NCI-H1417 treated with DMSO at 0.1 percent for 48 hours (cell line): Measurements from ENCODE around the gene BPIFB4.

ENCODE experiments used
- DNase-seq: peaks from one replicate; lab custom pipeline; 2025; lab: John Stamatoyannopoulos, UW

BPIFB4 gene

GRCh38 chr20:33062105-33062824, 17.2 kb upstream of the BPIFB4 start:
- no peak for DNase-seq

DNA sequence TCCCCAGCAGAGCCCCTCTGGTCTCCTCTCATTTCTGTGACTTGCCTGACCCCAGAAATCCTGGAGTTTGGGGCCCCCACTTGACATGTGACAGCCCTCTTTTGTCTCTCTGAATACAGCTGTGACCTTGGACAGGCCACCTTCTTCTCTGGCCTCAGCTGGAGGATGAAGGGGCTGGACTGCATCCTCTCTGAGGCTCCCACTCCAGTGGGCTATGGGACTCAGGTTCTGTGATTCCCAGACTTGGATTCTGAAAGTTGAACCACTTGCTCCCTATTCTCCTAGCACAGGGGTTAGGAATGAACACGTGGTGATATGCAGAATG, 16.7 kb upstream of the BPIFB4 start:
- no peak for DNase-seq

GRCh38 chr20:33063271-33063670, 16.2 kb upstream of the BPIFB4 start:
- DNase-seq, result no peak

- no peak for DNase-seq
These were observed 14.7 kb upstream of the BPIFB4 start for GRCh38 chr20:33064572-33065287.

DNA sequence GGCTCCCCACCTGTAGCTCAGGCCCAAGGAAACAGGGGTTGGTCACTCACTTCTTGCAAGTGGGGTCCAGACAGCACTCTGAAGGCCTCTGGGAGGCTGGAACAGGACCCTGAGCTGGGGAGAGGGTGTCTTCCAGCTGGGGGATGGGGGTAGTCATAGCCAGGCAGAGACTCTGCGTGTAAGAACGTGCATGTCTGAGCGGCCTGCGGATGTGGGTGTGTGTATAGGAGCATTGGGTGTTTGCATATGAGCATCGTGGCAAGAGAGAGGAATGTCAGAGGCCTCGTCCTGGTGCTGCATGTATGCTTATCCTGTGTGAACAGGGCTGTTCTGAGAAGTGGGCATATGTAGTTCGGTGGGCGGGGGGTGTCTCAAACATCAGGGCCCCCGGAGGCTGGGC, 13.7 kb upstream of the BPIFB4 start:
- no peak for DNase-seq

DNA sequence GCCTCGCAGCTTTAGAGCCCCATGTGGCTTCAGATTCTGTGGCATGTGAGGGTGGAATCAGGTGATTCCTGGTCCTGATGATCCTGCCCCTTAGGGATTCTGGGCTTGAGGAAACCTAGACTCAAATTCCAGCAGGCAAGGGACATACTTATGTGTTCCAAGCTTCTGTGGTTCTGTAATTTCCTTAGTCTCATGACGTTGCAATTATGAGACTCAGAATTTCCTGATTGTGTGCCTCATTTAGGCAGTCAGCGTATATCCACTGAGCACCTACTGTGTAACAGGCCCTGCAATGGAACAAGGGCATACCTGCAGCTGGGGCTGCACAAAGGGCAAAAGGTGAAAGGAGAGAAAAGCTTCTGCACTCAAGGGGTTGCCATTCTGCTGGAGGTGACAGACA, 11.6 kb upstream of the BPIFB4 start:
- no peak for DNase-seq

DNA sequence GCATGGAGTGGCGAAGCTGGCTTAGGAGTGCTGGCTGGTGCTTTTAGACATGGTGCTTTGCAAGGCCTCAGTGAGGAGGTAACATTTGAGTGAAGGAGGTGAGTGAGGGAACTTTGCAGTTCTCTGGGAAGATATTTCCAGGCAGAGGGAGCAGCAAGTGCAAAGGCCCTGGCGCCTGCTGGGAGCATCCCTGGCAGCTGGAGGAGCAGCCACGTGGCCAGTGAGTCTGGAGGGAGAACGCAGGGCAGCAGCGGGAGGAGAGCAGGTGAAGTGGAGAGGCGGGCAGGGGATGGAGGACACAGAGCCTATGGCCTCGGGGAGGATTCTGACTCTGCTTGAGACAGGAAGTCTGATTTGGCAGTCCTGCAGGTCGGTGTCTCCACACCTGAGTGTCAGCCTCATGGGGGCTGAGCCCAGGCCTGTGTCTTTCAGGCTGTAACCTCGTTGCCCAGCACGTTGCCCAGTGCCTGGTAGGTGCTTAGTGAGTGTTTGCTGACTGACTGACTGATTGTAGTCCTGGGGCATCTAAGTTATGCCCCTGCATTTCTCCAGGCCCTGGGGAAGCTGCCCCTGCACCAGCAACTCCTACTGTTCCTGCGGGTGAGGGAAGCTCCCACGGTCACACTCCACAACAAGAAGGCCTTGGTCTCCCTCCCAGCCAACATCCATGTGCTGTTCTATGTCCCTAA, 11.0 kb upstream of the BPIFB4 start:
- no peak for DNase-seq

DNA sequence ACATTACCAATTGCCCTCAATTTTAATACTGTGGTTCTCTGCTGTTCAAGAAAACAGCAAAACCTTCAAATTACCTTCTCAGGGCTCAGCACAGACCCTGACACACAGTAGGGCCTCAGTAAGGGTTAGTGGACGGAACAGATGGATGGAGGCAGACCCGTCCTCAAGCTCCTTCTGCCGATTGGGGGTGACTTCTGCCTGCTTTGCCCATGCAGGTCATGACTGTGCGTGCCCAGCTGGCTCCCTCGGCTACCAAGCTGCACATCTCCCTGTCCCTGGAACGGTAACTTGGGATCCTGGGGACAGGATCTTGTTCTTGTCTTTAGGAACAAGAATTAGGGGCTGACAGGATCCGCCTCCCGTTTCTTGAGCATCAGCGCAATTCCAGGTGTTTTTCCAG, 9.8 kb upstream of the BPIFB4 start:
- no peak for DNase-seq

- DNase-seq, result no peak
These were observed 9.1 kb upstream of the BPIFB4 start for GRCh38 chr20:33070111-33071053.

DNA sequence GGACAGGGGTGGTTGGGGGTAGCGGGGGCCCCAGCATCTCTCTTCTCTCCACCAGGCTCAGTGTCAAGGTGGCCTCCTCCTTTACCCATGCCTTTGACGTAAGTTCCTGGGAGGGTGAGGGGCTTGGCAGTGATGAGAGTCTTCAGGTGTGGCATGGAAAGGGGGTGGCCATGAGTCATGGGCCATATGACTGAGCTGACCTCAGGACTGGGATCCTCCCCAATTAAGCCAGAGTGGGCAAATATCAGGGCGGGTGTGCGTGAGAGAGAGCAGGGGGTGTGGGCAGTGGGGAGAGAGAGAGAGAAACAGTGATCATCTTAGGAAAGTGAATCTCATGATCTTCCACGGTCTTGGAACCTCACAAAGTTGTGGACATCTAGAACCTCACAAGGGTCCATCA, 8.2 kb upstream of the BPIFB4 start:
- no peak for DNase-seq

- DNase-seq, result no peak
These were observed 7.1 kb upstream of the BPIFB4 start for GRCh38 chr20:33072362-33072761.

DNA sequence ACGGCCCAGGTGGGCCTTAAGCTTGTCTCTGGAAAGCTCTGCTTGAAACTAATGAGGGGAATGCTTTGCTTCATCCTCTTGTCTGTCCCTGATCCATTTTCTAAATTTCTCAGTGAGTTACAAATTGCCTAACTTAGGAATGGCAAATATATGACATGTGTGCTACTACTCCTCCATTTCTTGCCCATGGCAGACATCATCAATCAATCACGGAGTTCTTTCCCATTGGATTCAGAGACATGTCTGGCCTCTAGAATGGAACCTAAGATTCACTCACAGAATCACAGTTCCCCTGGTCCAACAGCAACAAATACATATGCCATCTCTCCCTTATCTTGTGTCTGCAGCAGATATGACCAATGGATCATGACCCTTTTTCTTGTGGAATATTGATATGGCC, 6.6 kb upstream of the BPIFB4 start:
- DNase-seq, result no peak

DNA sequence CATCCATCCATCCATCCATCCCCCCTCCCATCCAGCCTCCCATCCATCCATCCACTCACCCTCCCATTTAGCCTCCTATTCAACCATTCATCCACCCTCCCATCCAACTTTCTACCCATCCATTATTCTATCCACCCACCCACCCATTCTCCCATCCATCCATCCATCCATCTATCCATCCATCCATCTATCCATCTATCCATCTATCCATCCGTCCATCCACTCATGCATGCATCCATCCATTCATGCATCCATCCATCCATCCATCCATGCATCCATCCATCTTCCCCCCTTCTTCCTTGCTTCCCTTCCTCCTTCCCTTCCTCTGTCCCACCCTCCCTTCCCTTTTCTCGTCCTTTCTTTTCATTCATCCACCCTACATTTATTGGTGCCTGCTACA, 4.8 kb upstream of the BPIFB4 start:
- no peak for DNase-seq

GRCh38 chr20:33075281-33075680, 4.2 kb upstream of the BPIFB4 start:
- no peak for DNase-seq

- no peak for DNase-seq
These were observed 2.6 kb upstream of the BPIFB4 start for GRCh38 chr20:33076662-33077372.

- no peak for DNase-seq
These were observed 2.1 kb downstream of the BPIFB4 start for GRCh38 chr20:33081411-33082154.

DNA sequence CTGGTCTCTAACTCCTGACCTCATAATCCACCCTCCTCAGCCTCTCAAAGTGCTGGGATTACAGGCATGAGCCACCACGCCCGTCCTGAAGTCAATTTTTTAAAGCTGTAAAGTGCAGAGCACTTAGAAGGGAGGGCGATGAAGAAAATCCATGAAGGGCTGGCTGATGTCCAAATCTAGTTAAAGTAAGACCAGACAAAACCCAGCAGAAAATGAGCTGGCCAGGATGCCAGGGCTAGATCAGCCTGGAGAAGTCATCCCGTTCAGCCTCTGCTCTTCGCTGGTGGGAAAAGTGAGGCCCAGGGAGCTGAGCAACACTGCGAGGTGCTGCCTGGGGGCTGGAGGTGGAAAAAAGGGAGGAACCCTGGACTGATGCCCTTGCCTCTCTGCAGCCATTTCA, 3.1 kb downstream of the BPIFB4 start:
- DNase-seq, result no peak

DNA sequence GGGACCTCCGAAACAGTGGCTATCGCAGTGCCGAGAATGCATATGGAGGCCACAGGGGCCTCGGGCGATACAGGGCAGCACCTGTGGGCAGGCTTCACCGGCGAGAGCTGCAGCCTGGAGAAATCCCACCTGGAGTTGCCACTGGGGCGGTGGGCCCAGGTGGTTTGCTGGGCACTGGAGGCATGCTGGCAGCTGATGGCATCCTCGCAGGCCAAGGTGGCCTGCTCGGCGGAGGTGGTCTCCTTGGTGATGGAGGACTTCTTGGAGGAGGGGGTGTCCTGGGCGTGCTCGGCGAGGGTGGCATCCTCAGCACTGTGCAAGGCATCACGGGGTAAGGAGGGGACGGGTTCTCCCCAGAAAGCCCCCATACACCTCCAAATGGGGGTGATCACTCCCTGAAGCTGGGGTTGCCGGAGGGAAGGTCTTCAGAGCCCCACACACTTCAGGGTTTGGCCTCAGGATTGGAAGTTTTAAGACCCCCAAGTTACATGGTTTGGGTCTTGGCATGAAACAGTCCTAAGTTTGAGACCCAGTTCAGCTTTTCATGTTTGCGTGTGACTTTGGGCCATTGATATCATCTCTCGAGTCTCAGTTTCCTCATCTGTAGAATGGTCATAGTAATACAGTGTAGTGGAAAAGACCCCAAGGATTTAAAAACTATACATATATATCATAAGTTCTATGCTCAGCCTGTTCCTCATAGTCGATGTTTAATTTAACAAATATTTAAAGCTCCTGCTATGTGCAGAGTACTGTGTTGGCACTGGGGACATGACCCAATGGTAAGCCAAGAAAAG, 4.3 kb downstream of the BPIFB4 start:
- DNase-seq, result no peak

DNA sequence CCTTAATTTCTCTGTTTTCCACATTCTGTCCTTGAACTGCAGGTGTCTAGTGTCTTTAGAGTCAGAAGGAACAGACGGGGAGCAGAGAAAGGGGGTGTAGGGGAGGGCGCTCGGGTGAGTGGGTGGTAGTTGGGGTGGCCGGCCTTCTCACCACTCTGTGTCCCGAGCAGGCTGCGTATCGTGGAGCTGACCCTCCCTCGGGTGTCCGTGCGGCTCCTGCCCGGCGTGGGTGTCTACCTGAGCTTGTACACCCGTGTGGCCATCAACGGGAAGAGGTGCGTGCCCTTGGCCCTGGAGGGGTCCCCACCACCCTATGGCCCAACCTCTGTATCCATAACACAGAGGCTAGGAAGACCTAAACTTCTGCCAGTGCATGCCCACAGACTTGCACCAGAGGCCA, 5.3 kb downstream of the BPIFB4 start:
- no peak for DNase-seq
